Suprapubic skin (tissue), 4 donors: ENCODE measurements around the gene IL6. TPM values are rescaled to one million over a fixed set of nuclear protein-coding genes. Genes with fewer than 3 reads are reported as not detected.

Experiments used
- DNase-seq, 2 donors: peaks; one replicate each; pipeline ENCODE4 v3.0.0-alpha.2; 2019; ENCODE audit warnings: low spot score in 2 of 2
- H3K27ac ChIP-seq: fragments of 200-600 bp; sonication (generic); one replicate; pipeline ENCODE4 v1.5.1; 2019
- H3K27me3 ChIP-seq: fragments of 200-600 bp; sonication (generic); one replicate; pipeline ENCODE4 v1.5.1; 2019
- H3K36me3 ChIP-seq: fragments of 200-600 bp; sonication (generic); one replicate; pipeline ENCODE4 v1.5.1; 2019
- H3K4me1 ChIP-seq: fragments of 200-600 bp; sonication (generic); one replicate; pipeline ENCODE4 v1.5.1; 2019
- H3K4me3 ChIP-seq: fragments of 200-600 bp; sonication (generic); one replicate; pipeline ENCODE4 v1.5.1; 2019; ENCODE audit warnings: mild to moderate bottlenecking
- H3K9me3 ChIP-seq: fragments of 200-600 bp; sonication (generic); one replicate; pipeline ENCODE4 v1.5.1; 2019
- EP300 ChIP-seq: sonication (generic); formaldehyde crosslinking; IDR thresholded peaks from one replicate; pipeline ENCODE4 v1.6.1; 2017; ENCODE audit warnings: antibody characterized with exemption
- POLR2A ChIP-seq, 2 donors: fragments of 450-650 bp; IDR thresholded peaks; one replicate each; pipeline ENCODE4 v1.6.1; 2017; ENCODE audit warnings: antibody characterized with exemption in 2 of 2, mild to moderate bottlenecking in 2 of 2, moderate library complexity in 2 of 2
- POLR2AphosphoS5 ChIP-seq, 3 donors: sonication (generic); formaldehyde crosslinking; IDR thresholded peaks; one replicate each; pipeline ENCODE4 v1.6.1; 2017; ENCODE audit warnings: antibody characterized with exemption in 3 of 3
- WGBS: methylation state at CpG from one replicate; pipeline ENCODE4 v1.1.5; 2018; 5-methylcytosine and 5-hydroxymethylcytosine counted together
- total RNA-seq, 4 donors: library from RNA; depleted of rRNA; stranded (reverse); fragments of >200 nt; gene quantifications; one replicate each; pipeline ENCODE4 v1.1.0, GENCODE V29; 2016
- TF ChIP-seq, protein P1 (sequence below), 2 donors: fragments of 200-600 bp in 1 of 2; fragments of 450-650 bp in 1 of 2; sonication (generic) in 1 of 2; IDR thresholded peaks; one replicate each; pipeline ENCODE4 v1.5.1; 2016 to 2019; ENCODE audit warnings: antibody characterized with exemption in 2 of 2, mild to moderate bottlenecking in 1 of 2, moderate library complexity in 1 of 2

Gene IL6
- total RNA-seq, 4 donors from 2014 or later, result 0.80 to 36.0 (median 6.4) TPM; not detected in 1

DNA sequence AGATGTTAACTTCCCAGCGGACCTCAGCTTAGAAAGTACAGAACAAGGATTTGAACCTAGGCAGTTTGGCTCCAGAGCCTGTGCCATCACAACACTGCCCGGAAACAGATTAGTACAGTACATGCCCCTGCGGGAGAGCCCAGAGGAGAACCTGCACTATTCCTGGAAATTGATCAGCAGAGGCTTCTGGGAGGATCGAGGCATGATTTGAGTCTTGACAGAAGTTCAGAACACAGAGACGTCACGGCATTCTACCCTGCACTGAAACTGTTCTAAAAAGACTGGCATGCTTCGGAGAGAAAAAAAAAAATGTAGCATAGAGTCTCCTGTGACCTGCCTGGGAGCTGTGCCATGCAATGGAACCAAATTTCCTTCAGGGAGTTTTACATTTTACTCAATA is 9.2 kb upstream of the IL6 start:
- 54% methylated on average over 7 of the region's 7 CpGs for WGBS
- Histone ChIP-seq H3K27me3 (no peaks in the 10 kb centered on the region), H3K27ac (peak overlapping the region; percentile 39)

DNA sequence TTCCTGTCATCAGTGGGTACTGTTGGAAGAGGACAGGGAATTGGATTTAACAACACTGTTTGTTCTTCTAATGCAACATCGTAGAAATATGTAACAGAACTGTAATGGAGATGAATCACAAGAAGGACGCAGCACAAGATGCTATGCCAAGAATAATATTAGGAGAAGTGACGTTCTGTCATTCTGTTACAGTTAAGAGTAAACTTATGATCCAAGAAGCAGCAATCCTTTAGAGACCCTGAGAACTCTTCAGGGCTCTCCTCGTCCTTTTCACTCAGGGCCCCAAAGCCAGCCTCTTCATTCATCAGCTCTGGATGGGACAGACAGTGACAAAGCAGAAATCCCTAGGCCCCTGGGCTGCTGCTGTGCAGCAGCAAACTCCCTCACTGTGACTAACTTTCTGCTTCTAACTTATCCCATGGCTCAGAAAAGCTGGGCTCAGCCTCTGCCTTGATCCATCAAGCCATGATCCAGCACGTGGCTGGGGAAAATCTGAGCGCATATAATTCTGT is 8.7 kb upstream of the IL6 start:
- TF ChIP-seq EP300 (no peak), POLR2AphosphoS5 (IDR thresholded peaks at IDR 0.05) (no peak), POLR2A (IDR thresholded peaks at IDR 0.05) (no peak)
- TF ChIP-seq, protein P1, sequence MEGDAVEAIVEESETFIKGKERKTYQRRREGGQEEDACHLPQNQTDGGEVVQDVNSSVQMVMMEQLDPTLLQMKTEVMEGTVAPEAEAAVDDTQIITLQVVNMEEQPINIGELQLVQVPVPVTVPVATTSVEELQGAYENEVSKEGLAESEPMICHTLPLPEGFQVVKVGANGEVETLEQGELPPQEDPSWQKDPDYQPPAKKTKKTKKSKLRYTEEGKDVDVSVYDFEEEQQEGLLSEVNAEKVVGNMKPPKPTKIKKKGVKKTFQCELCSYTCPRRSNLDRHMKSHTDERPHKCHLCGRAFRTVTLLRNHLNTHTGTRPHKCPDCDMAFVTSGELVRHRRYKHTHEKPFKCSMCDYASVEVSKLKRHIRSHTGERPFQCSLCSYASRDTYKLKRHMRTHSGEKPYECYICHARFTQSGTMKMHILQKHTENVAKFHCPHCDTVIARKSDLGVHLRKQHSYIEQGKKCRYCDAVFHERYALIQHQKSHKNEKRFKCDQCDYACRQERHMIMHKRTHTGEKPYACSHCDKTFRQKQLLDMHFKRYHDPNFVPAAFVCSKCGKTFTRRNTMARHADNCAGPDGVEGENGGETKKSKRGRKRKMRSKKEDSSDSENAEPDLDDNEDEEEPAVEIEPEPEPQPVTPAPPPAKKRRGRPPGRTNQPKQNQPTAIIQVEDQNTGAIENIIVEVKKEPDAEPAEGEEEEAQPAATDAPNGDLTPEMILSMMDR (IDR thresholded peaks at IDR 0.05), result no peak
- no peaks in the 10 kb centered on the region for H3K27me3 ChIP-seq
- H3K4me3 ChIP-seq, result no peak overlapping the region
- no peaks in the 10 kb centered on the region for H3K36me3 ChIP-seq
- peaks cover 17% of the 10 kb centered on the region for H3K4me1 ChIP-seq
- DNase-seq, result no peak
- 36% methylated on average over 6 of the region's 6 CpGs for WGBS
- peak overlapping the region; percentile 68 for H3K27ac ChIP-seq
- H3K9me3 ChIP-seq, result no peaks in the 10 kb centered on the region

More for the DNA sequence above, 9.2 kb upstream of the IL6 start:
- no peaks in the 10 kb centered on the region for H3K9me3 ChIP-seq
- no peak overlapping the region for H3K4me3 ChIP-seq
- H3K36me3 ChIP-seq, result no peaks in the 10 kb centered on the region
- H3K4me1 ChIP-seq, result peaks cover 12% of the 10 kb centered on the region
- TF ChIP-seq POLR2AphosphoS5 (IDR thresholded peaks at IDR 0.05) (no peak), EP300 (no peak), POLR2A (IDR thresholded peaks at IDR 0.05) (no peak)
- TF ChIP-seq, protein P1 (IDR thresholded peaks at IDR 0.05), result no peak
- no peak for DNase-seq

DNA sequence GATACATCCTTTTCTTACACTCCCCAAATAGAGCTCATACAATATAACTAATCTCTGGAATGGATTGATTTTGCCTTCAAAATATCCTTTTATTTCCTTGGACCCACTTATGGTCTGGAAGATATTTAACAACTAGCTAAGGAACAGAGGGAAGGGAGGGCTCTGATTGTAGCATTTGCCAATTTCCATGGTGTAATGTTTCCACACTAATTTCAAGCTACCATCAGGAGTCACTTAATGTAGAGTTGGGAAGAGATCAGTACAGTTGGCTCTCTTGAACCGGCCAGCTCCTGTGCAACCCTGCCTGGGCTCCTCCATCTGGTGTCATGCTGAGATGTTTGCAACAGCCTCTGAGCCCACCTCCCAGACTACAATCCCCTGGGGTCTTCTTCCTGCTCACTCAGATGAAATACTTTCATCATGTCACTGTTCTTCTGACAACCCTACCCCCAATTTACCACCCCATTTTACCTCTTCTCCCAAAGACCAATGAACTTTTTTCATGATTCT is 8.0 kb upstream of the IL6 start:
- no peak overlapping the region for H3K4me3 ChIP-seq
- no peak for DNase-seq
- no peaks in the 10 kb centered on the region for H3K9me3 ChIP-seq
- 64% methylated on average over 1 of the region's 1 CpG for WGBS
- H3K4me1 ChIP-seq, result peaks cover 24% of the 10 kb centered on the region
- TF ChIP-seq, protein P1 (IDR thresholded peaks at IDR 0.05), result no peak
- TF ChIP-seq EP300 (no peak), POLR2A (IDR thresholded peaks at IDR 0.05) (no peak), POLR2AphosphoS5 (IDR thresholded peaks at IDR 0.05) (no peak)
- peak overlapping the region; percentile 68 for H3K27ac ChIP-seq
- H3K36me3 ChIP-seq, result no peaks in the 10 kb centered on the region
- H3K27me3 ChIP-seq, result no peaks in the 10 kb centered on the region

DNA sequence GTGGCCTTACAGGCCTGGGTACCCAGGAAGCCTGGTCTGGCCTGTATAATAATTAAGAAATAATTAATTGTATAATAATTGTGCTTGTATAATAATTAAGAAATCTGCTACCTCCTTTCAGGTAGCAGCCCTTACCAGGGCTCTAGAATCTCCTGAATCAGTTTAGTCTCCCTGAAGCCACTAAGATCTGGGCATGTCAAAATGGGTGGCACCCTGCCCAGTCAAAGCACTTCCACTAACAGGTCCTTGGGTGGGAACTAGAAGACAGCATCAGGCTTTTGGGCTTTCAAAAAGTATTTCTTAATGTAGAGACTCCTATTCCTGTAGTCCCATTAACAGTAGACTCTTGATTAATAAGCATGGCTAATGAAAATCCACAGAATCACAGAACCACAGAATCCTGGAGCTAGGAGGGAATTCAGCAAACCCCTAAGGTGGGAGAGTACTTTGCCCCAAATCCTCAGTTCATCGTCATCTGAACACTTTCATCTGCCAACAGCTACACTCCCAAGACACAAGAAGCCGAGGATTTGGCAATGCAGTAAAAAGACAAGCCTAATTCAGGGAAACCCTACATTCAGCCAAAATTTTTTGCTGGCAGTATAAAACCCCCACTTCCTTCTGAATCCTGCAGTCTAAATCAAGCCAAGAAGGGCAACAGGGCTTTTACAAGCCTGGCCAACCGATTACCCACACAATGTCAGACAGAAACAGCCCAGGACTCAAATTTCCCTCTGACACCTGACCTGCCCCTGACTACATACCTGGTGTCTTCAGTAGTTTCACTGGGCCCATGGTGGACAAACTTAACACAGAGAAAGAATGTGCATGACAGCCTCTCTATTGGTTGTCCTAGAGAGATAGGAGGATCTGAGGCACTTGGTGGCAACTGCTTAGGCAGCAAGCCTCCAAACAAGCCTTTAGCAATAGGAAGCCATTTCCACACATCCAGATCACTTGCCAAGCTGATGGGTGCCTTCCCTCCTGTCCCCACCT is 5.9 kb upstream of the IL6 start:
- WGBS, result 31% methylated on average over 3 of the region's 3 CpGs
- H3K4me3 ChIP-seq, result no peak overlapping the region
- H3K9me3 ChIP-seq, result no peaks in the 10 kb centered on the region
- TF ChIP-seq POLR2AphosphoS5 (IDR thresholded peaks at IDR 0.05), result no peak
- no peak for TF ChIP-seq EP300
- TF ChIP-seq POLR2A (IDR thresholded peaks at IDR 0.05), result no peak
- TF ChIP-seq, protein P1 (IDR thresholded peaks at IDR 0.05), result no peak
- peaks cover 32% of the 10 kb centered on the region for H3K4me1 ChIP-seq
- no peak for DNase-seq
- no peaks in the 10 kb centered on the region for H3K27me3 ChIP-seq
- H3K36me3 ChIP-seq, result no peaks in the 10 kb centered on the region
- no peak overlapping the region for H3K27ac ChIP-seq
